ENCODE data around the gene CYP24A1.

GRCh38 chr20:54140486-54140885, 33.3 kb downstream of the CYP24A1 start:
- no peak for TF ChIP-seq POLR2AphosphoS5 (IDR thresholded peaks at IDR 0.05; ENCODE audit: low read depth, low read length)
- TF ChIP-seq POLR2A (IDR thresholded peaks at IDR 0.05; ENCODE audit: low read depth, low read length) = no peak

Data from GM12892 (cell line).